ENCODE measurements around the gene RAD51B.

- TF ChIP-seq, protein P1, sequence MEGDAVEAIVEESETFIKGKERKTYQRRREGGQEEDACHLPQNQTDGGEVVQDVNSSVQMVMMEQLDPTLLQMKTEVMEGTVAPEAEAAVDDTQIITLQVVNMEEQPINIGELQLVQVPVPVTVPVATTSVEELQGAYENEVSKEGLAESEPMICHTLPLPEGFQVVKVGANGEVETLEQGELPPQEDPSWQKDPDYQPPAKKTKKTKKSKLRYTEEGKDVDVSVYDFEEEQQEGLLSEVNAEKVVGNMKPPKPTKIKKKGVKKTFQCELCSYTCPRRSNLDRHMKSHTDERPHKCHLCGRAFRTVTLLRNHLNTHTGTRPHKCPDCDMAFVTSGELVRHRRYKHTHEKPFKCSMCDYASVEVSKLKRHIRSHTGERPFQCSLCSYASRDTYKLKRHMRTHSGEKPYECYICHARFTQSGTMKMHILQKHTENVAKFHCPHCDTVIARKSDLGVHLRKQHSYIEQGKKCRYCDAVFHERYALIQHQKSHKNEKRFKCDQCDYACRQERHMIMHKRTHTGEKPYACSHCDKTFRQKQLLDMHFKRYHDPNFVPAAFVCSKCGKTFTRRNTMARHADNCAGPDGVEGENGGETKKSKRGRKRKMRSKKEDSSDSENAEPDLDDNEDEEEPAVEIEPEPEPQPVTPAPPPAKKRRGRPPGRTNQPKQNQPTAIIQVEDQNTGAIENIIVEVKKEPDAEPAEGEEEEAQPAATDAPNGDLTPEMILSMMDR (optimal IDR thresholded peaks at IDR 0.05 in 1 of 3, IDR thresholded peaks at IDR 0.05 in 1 of 3, conservative IDR thresholded peaks at IDR 0.05 in 1 of 3; ENCODE audit: extremely low read depth in 1 of 3, insufficient read depth in 2 of 3, low read length in 3 of 3) = peak; percentile 33 to 70 (median 54)
- TF ChIP-seq EZH2 (IDR thresholded peaks at IDR 0.05; ENCODE audit: low read length) = no peak
Observed at GRCh38 chr14:67934087-67934486, 114.5 kb downstream of the RAD51B start.

Measured in keratinocyte (primary cell).